ENCODE data around the gene SUSD2. TPM values are rescaled to one million over a fixed set of nuclear protein-coding genes. Genes with fewer than 3 reads are reported as not detected.
A peak's percentile ranks its signal among the peaks of the same experiment; 100 is the strongest.
"Not testable (repeated sequence)": the region's sequence is repeated elsewhere in the genome, so short reads cannot be mapped to it uniquely, and the experiment has no call there.

Gene SUSD2
- polyA plus RNA-seq, 1 donor: 0.91 TPM

DNA sequence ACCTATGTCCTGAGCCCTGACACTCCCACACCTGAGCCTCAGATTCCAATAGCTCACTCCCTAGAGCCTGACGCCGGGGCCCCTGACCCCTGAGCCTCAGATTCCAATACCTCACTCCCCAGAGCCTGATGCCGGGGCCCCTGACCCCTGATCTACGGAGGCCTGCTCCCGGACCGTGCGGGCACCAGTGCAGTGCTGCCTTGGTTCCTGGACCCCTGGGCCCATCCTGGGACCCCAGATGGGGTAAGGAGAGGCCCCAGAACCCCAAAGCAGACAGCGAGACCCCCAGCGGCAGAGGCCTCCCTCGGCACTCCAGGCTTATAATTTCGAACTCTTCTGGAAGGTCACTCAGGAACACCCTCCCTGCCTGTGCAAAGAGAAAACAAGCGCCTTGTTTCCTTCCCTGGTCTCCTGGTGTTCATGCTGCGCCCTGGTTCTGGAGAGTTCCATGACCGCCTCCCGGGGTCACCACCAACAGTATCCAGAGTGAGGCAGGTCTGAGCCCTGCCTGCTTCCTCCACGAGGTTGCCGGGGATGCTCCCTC, 7.5 kb downstream of the SUSD2 start:
- no peak for DNase-seq (ENCODE audit: low read depth)

GRCh38 chr22:24189249-24190158, 8.2 kb downstream of the SUSD2 start:
- DNase-seq (ENCODE audit: low read depth): no peak

DNA sequence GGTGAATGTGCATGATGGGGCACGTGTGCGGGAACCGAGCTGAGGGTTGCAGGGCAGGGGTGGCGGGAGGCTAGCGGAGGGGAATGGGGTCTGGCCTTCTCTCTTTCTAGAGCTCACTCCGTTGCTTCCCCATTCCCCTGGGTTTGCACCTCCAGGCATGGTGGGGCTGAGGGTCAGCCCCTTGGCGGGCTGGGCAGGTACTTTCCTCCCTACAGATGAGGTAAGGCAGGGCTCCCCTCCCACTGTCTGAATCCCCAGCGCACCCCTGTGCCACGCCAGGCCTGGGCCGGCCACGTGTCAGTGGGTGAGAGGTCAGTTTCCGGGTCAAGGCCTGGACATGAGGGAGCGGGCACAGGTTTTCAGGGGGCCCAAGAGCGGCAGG, 8.9 kb downstream of the SUSD2 start:
- no peak for DNase-seq (ENCODE audit: low read depth)

GRCh38 chr22:24190596-24191208, 9.4 kb downstream of the SUSD2 start:
- no peak for DNase-seq (ENCODE audit: low read depth)

- DNase-seq (ENCODE audit: low read depth): no peak
Measured at GRCh38 chr22:24191381-24191841, 10.1 kb downstream of the SUSD2 start.

DNA sequence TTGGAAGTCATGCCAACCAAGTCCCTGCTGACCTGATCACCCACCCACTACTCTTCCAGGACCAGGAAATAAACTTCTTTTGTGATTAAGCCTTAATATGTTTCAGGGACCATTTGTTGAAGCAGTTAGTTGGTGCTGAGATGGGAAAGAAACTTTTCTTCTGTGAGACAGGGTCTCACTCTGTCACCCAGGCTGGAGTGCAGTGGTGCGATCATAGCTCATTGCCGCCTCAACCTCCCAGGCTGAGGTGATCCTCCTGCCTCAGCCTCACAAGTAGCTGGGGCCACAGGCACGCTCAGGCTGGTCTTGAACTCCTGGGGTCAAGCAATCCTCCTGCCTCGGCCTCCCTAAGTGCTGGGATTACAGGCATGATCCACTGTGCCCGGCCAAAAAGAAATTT, 10.6 kb downstream of the SUSD2 start:
- DNase-seq (ENCODE audit: low read depth): no peak

DNA sequence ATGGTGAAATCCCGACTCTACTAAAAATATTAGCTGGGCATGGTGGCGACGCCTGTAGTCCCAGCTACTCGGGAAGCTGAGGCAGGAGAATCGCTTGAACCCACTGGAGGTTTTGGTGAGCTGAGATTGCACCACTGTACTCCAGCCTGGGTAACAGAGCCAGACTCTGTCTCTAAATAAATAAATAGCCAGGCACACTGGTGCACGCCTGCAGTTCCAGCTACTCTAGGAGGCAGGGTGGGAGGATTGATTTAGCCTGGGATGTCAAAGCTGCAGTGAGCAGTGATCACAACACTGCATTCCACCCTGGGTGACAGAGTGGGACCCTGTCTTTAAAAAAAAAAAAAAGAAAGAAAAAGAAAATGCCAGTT, 17.4 kb downstream of the SUSD2 start:
- DNase-seq (ENCODE audit: low read depth): no peak

DNA sequence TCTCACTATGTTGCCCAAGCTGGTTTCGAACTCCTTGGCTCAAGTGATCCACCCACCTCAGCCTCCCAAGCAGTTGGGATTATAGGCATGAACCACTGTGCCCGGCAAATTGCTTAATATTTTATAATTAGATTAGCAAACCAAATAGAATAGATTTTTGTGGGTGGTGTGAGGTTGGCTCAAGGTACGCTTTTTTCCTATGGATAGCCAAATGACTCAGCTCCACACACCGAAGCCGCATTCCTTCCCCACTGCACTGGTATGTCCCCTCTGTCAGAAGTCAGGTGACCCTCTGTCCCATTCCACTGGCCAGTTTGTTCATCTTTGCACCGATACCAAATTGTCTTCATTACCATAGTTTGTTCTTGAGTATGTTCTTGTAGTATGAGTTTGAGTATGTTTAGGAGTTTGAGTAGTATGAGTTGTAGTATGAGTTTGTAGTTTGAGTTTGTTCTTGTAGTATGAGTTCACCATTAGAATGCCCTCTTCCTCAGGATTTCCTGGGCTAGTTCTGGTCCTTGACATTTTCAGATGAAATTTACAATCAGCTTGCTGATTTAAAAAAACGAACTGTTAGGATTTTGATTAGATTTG, 19.4 kb downstream of the SUSD2 start:
- no peak for DNase-seq (ENCODE audit: low read depth)

- no peak for DNase-seq (ENCODE audit: low read depth)
Measured at GRCh38 chr22:24201681-24202614, 20.7 kb downstream of the SUSD2 start.

GRCh38 chr22:24203856-24204255, 22.6 kb downstream of the SUSD2 start:
- not testable (repeated sequence) for DNase-seq (ENCODE audit: low read depth)

- DNase-seq (ENCODE audit: low read depth): no peak
Measured at GRCh38 chr22:24205438-24206195, 24.3 kb downstream of the SUSD2 start.

- not testable (repeated sequence) for DNase-seq (ENCODE audit: low read depth)
Measured at GRCh38 chr22:24206460-24207263, 25.4 kb downstream of the SUSD2 start.

- no peak for DNase-seq (ENCODE audit: low read depth)
Measured at GRCh38 chr22:24207264-24208011, 26.2 kb downstream of the SUSD2 start.

GRCh38 chr22:24208012-24208749, 26.9 kb downstream of the SUSD2 start:
- peak; percentile 32 for DNase-seq (ENCODE audit: low read depth)

- DNase-seq (ENCODE audit: low read depth): no peak
Measured at GRCh38 chr22:24209016-24209415, 27.7 kb downstream of the SUSD2 start.

GRCh38 chr22:24209687-24210086, 28.4 kb downstream of the SUSD2 start:
- DNase-seq (ENCODE audit: low read depth): no peak

DNA sequence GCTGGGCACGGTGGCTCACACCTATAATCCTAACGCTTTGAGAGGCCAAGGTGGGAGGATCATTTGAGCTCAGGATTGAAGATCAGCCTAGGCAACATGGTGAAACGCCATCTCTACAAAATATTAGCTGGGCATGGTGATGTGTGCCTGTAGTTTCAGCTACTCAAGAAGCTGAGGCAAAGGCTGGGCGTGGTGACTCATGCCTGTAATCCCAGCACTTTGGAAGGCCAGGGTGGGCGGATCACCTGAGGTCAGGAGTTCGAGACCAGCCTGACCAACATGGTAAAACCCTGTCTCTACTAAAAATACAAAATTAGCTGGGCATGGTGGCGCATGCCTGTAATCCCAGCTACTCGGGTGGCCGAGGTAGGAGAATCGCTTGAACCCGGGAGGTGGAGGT, 29.1 kb downstream of the SUSD2 start:
- DNase-seq (ENCODE audit: low read depth): not testable (repeated sequence)

DNA sequence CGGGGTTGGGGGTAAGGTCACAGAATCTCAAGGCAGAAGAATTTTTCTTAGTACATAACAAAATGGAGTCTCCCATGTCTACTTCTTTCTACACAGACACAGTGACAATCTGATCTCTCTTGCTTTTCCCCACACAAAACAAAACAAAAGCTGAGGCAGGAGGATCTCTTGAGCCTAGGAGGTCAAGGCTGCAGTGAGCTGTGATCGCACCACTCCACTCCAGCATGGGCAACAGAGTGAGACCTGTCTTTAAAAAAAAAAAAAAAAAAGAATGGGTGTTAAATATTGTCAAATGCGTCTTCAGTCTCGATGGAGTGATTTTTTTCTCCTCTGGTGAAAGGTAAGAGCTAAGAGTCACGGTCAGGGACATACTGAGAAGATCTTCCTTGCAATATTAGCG, 30.4 kb downstream of the SUSD2 start:
- not testable (repeated sequence) for DNase-seq (ENCODE audit: low read depth)

All from forelimb muscle (tissue), 1 donor.